Jurkat, Clone E6-1 (cell line): Measurements from ENCODE around the gene MBD3L2B.
"Not testable (repeated sequence)": the region's sequence is repeated elsewhere in the genome, so short reads cannot be mapped to it uniquely, and the experiment has no call there.

Experiments
- DNase-seq: peaks from one replicate; pipeline ENCODE4 v3.0.0-alpha.2; 2011; ENCODE audit warnings: low read depth, low spot score
- H3K4me3 ChIP-seq: 2 replicates; pipeline ENCODE4 v1.5.1; 2011; ENCODE audit warnings: mild to moderate bottlenecking, low read length, control low read depth, moderate library complexity

The MBD3L2B gene

DNA sequence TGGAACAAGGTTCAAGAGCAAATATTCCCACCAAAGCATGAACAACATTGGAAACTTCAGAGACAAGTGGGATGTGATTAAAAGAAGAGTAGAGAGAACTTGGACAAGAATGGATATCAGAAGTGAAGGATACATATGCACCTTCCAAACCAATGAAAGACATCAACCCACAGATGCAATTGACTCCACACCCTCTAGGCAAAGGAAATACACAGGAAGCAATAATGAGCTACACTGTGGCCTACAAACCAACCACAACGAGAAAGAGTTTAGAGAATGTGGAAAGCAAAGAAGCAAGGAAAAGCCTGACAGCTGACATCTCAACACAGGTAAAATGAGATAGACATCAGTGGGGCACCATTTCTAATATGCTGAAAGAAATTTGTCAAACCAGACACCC is 7.6 kb upstream of the MBD3L2B start:
- not testable (repeated sequence) for H3K4me3 ChIP-seq, DNase-seq

GRCh38 chr19:7018828-7019227 is 2.4 kb downstream of the MBD3L2B start:
- H3K4me3 ChIP-seq, result no peak overlapping the region
- no peak for DNase-seq

DNA sequence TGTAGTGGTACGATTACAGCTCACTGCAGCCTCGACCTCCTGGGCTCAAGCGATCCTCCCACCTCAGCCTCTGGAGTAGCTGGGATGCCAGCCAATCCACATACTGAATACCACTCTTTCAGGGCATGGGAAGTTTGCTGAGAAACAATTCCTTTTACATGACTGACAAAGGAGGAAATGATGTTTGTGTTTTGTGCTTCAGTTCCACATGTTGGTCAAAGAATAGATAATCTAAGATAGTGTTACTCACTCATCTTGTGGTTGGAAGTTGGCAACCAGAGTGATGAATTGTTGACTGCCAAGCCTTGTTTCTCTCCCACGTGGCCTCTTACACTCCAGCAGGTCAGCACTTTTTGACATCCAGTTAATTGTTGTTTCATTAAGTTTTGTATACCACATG is 7.6 kb downstream of the MBD3L2B start:
- H3K4me3 ChIP-seq, result no peak overlapping the region
- DNase-seq, result no peak

DNA sequence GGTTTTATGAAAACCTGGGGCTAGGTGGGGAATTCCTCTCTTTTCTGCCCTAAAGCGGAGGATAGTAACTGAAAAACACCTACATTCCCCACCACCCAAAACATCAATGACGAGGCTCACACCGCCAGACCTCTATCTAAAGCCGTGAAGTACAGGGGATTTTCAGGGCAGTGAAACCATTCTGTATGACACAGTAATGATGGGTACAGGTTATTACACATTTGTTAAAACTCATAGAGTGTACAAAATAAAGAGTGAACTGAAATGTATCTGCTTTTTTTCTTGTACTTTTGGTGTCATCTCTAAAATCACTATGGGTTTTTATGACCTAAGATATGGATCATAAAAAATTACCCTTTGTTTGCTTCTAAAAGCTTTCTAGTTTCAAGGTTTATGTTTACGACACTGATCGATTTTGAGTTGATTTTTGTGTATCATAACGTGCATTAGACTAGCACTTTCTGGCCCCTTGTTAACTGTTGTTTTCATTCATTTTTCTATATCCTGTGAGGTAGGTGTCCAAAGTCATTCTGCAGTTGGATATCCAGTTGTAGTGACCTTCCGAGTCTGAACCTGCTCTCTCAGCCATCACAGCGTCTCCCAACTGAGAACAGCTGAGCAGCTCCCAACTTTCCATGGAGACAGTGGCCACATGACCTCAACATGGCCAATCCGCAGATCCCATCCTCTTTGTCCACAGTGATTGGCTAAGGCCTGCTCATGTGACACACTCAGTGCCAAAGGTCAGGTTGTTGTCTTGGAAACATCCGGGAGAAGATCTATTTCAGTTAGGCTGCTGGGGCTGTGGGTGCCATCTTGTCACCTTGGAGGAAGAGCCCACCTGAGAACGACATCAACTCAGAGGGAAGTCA is 10.3 kb downstream of the MBD3L2B start:
- H3K4me3 ChIP-seq, result no peak overlapping the region
- DNase-seq, result no peak

GRCh38 chr19:7007859-7008258 is 13.4 kb downstream of the MBD3L2B start:
- no peak for DNase-seq
- no peak overlapping the region for H3K4me3 ChIP-seq

DNA sequence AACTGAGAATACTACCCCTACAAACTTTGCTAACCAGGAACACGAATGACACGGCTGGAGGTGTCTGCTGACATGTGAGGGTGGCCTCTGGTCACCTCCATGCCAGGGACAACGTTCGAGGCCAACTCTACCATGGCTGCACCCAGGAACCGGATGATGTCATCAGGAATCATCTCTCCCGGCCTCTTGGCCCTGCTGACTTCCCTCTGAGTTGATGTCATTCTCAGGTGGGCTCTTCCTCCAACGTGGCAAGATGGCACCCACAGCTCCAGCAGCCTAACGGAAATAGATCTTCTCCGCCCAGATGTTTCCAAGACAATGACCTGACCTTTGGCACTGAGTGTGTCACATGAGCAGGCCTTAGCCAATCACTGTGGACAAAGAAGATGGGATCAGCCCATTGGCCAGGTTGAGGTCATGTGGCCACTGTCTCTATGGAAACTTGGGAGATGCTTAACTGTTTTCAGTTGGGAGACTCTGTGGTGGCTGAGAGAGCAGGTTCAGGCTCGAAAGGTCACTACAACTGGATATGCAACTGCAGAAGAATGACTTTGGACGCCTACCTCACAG is 15.0 kb downstream of the MBD3L2B start:
- DNase-seq, result no peak
- no peak overlapping the region for H3K4me3 ChIP-seq

DNA sequence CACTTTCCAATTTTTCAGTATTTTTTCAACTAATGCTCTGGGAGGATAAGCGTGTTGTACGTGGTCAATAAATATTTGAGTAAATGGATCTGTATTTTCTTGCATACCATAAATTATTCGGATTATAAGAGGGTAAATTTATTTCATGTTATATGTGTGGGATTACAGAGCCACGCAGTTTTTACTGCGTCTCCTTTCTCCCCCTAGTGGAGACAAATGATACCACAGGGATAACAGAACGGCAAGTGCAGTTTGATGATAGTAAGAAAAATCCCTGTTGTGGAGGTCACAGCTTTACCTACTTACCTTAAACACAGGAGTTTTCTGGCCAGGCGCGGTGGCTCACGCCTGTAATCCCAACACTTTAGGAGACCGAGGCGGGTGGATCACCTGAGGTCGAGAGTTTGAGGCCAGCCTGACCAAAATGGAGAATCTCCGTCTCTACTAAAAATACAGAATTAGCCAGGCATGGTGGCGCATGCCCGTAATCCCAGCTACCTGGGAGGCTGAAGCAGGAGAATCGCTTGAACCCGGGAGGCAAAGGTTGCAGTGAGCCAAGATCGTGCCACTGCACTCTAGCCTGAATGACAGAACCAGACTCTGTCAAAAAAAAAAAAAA is 16.8 kb downstream of the MBD3L2B start:
- DNase-seq, result peak; percentile 44
- no peak overlapping the region for H3K4me3 ChIP-seq

DNA sequence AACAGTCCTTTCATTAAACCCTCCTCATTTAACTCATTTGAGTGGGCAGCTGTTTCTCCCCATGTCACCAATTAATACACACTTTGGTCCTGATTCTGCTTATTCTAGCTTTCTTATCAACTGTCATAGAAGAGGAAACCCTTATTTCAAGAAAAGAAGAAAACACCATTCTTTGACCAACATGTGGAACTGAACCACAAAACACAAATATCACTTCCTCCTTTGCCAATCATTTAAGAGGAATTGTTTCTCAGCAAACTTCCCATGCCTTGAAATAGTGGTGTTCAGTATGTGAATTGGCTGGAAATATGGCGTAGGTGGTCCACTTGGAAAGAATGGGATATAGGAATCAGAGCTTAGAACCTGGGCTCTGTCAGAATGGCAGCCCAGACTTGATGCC is 20.4 kb downstream of the MBD3L2B start:
- DNase-seq, result no peak
- no peak overlapping the region for H3K4me3 ChIP-seq

DNA sequence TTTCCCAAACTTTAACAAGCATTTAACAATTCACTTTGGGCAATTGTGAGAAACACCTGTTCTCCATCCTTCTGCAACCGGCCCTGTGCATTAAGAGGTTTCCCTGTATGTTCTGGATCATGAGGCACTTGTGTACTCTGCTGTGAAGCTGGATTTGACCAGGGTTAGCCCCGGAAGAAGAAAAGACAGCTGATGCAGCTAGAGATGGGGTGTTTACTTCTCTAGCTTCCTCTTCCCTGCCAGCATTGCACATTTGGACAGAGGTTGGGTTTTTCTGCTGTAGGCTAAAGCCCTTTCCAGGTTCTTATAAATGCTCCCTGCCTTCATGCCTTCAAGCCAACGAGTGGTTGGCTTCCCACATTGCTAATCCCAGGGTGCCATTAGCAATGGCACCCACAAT is 20.9 kb downstream of the MBD3L2B start:
- DNase-seq, result no peak
- no peak overlapping the region for H3K4me3 ChIP-seq

DNA sequence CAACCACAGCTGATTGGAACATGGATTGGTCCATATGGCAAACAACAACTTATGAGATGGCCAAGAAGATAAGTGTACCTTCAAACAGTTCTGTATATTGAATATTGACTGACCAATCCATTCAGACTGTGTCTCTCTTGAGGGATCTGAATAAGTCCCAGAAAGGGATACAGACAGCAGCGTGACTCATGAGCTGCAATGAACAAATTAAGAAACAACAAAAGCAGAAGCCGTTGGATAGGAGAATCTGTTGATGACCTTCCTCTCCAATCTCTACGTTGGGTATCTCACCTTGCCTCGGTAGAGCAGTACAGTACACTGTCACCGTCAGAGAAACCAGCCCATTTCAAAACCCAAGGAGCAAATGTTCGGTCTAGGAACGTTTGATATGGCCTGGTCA is 21.3 kb downstream of the MBD3L2B start:
- H3K4me3 ChIP-seq, result no peak overlapping the region
- no peak for DNase-seq

DNA sequence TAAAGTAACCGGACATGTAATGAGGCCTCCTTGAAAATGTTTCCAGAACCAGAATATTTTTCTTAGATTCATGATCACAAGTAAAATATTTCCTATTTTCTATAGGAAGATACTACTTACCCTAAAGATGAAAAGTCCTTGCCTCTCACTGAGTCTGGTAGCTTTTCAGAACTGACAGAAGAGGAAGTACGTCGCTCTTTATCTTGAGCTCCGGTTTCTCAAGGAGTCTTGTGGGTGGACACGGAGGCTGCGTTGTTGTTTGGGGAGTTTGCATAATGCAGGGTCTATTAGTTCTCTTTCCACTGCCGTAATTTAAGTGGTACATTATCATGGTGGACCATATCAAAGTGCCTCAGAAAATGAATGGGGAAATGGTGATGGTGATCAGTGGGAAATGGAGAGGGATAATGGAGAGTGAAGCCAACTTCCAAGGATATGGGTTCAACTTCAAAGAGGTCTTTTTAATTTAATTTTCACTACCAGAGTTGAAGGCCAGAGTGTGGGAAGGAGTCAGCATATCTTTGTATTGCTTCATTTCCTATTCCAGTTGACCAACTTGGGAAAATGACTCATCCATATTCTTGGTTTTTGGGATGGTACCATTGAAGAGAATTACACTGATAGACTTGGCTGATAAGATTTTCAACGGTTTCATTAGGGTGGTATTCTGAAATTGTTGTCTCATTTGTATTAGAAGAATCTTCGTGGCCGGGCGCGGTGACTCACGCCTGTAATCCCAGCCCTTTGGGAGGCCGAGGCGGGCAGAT is 23.4 kb downstream of the MBD3L2B start:
- no peak overlapping the region for H3K4me3 ChIP-seq
- DNase-seq, result no peak

DNA sequence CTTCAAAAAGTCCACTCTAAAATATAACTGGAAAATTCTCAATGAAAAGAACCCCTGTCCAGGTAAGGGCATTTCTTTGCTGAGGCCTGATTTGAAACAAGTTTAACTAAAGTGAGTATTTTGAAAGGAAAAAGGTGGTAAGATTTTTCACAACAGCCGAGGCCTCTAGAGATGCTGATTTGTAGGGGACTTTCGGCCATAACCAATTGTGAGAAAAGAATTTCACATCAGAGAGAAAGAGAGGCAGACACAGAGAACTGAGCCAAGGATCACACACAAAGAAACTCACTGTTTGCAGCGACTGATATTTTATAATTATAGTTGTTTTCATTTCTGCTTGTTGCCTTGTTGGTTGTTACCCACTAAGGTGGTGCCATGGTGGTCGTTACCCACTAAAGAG is 24.4 kb downstream of the MBD3L2B start:
- DNase-seq, result no peak
- H3K4me3 ChIP-seq, result no peak overlapping the region

- DNase-seq, result no peak
- no peak overlapping the region for H3K4me3 ChIP-seq
Observed at GRCh38 chr19:6995054-6995453, 26.2 kb downstream of the MBD3L2B start.

- no peak overlapping the region for H3K4me3 ChIP-seq
- no peak for DNase-seq
Observed at GRCh38 chr19:6988257-6988656, 33.0 kb downstream of the MBD3L2B start.

DNA sequence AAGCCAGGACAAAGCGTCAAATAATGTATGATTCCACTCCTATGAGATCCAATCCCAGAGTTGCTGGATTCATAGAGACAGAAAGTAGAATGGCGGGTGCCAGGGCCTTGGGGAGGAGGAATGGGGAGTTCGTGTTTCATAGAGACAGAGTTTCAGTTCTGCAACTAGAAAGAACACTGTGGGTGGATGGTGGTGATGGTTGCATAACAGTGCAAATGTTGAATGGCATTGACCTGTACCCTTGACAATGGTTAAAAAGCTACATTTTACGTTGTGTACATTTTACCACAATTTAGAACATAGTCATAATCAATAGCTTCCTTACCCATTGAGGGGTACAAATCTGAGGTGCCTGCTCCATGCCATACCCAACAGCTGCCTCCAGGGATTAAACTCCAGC is 33.4 kb downstream of the MBD3L2B start:
- no peak overlapping the region for H3K4me3 ChIP-seq
- no peak for DNase-seq

DNA sequence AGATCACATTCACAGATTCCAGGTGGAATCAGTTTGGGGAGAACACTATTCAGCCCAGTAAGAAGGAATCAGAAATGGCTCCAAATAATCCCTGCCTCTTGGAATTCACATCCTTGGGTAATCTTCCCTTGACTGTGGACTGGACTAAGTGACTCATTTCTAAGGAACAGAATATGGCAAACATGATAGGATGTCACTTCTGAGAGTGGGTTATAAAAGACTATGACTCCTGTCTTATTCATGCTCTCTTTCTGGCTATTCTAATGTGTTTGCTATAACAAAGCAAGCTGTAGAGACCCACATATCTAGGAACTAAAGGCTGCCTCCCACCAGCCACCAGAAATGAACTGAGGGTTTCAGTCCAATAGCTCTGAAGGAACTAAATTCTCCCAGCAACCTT is 37.8 kb downstream of the MBD3L2B start:
- no peak overlapping the region for H3K4me3 ChIP-seq
- no peak for DNase-seq

DNA sequence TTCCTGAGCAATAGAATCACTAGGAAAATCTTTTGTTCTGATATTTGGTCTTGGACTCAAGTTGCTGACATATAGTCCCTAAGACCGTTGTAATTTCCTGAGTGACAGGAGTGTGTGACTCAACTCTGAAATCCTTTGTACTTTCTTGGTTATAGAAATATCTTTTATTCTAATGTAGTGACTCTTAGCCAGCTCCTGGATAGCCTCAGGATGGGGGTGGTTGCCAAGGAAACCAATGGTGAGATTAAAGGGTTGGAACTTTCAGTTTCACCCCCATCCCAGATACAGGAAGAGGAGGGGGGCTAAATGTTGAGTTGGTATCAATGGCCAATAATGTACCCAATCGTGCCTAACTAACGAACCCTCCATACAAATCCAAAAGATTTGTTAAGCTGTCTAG is 41.8 kb downstream of the MBD3L2B start:
- no peak for DNase-seq
- H3K4me3 ChIP-seq, result no peak overlapping the region

- no peak for DNase-seq
- no peak overlapping the region for H3K4me3 ChIP-seq
Observed at GRCh38 chr19:6976197-6976596, 45.0 kb downstream of the MBD3L2B start.

- no peak overlapping the region for H3K4me3 ChIP-seq
- no peak for DNase-seq
Observed at GRCh38 chr19:6971366-6971765, 49.9 kb downstream of the MBD3L2B start.

DNA sequence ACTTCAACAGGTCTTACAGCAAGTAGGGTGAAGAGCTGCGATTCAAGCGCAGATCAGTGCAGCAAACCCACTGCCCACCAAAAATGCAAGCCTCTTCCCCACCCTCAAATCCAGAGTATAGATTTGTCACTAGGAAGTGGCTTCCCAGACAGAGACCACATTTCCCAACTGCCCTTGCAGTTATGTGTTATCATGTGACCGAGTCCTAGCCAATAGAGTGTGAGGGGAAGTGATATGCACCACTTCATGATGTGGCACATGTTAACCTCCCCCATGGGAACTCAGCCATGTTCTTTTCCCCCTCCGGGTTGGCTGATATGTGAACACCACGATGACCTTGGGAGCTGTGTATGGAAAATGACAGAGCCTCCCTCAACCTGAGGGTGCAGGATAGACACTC is 50.8 kb downstream of the MBD3L2B start:
- DNase-seq, result peak; percentile 66

More for the DNA sequence above, 50.8 kb downstream of the MBD3L2B start:
- no peak overlapping the region for H3K4me3 ChIP-seq
